H1 (cell line): ENCODE data around the gene TNS4. TPM values are rescaled to one million over a fixed set of nuclear protein-coding genes. Genes with fewer than 3 reads are reported as not detected.

Source experiments
- CHD1 ChIP-seq: IDR thresholded peaks from 2 replicates; pipeline ENCODE4 v1.6.1; 2012; ENCODE audit warnings: low read depth, low read length, improper control_type of control experiment
- EZH2 ChIP-seq: fragments of 200-600 bp; sonication (generic); IDR thresholded peaks from 2 replicates; pipeline ENCODE4 v1.7.1; 2012; ENCODE audit warnings: low read depth, mild to moderate bottlenecking, moderate library complexity, low read length, inconsistent platforms; ENCODE audit not compliant: severe bottlenecking
- FOSL1 ChIP-seq: IDR thresholded peaks from 2 replicates; pipeline ENCODE4 v1.6.1; 2011; ENCODE audit warnings: mild to moderate bottlenecking, low read depth, low read length, moderate library complexity; ENCODE audit not compliant: insufficient read depth
- HDAC2 ChIP-seq, 2 experiments: fragments of 300-600 bp in 1 of 2; sonication (generic) in 1 of 2; IDR thresholded peaks; 2 replicates each; pipeline ENCODE4 v1.6.1; 2011 to 2012; ENCODE audit warnings: low read depth in 2 of 2, low read length in 2 of 2, mild to moderate bottlenecking in 2 of 2, moderate library complexity in 2 of 2, borderline replicate concordance in 1 of 2, inconsistent platforms in 1 of 2
- KDM4A ChIP-seq: IDR thresholded peaks from one replicate; pipeline ENCODE4 v1.7.1; 2012; ENCODE audit warnings: low read depth, mild to moderate bottlenecking, moderate library complexity, low read length, inconsistent platforms; ENCODE audit not compliant: severe bottlenecking
- PHF8 ChIP-seq: fragments of 200-600 bp; sonication (generic); conservative IDR thresholded peaks from 2 replicates; pipeline ENCODE4 v1.7.1; 2012; ENCODE audit warnings: low read depth, mild to moderate bottlenecking, inconsistent platforms, low read length, moderate library complexity
- POLR2A ChIP-seq, 2 experiments: IDR thresholded peaks; 1 replicate in 1 of 2; 2 replicates in 1 of 2; pipeline ENCODE4 v1.6.1; 2011; ENCODE audit warnings: low read depth in 2 of 2, low read length in 2 of 2, mild to moderate bottlenecking in 2 of 2; ENCODE audit errors: control extremely low read depth in 1 of 2
- SP4 ChIP-seq: IDR thresholded peaks from 2 replicates; pipeline ENCODE4 v1.6.1; 2012; ENCODE audit warnings: low read length, inconsistent platforms
- SRF ChIP-seq: IDR thresholded peaks from 2 replicates; pipeline ENCODE4 v1.6.1; 2011; ENCODE audit warnings: mild to moderate bottlenecking, low read depth, low read length, moderate library complexity
- TBP ChIP-seq: IDR thresholded peaks from 2 replicates; pipeline ENCODE4 v1.6.1; 2011; ENCODE audit warnings: low read depth, low read length, improper control_type of control experiment
- YY1 ChIP-seq: IDR thresholded peaks from 2 replicates; pipeline ENCODE4 v1.6.1; 2011; ENCODE audit warnings: low read depth, mild to moderate bottlenecking, low read length
- polyA plus RNA-seq, 7 experiments: library from polyadenylated mRNA; depleted of rRNA in 3 of 7; stranded (reverse) in 5 of 7; unstranded in 2 of 7; fragments of >200 nt in 5 of 7; fragments of 200-250 nt in 2 of 7; gene quantifications; 1 replicate in 5 of 7; 2 replicates in 1 of 7; 4 replicates in 1 of 7; pipeline versions ENCODE4 v1.2.1 to v1.2.3, GENCODE V29; 2011 to 2013; ENCODE audit warnings: missing spikeins in 2 of 7, mixed read lengths in 2 of 7
- total RNA-seq: library from RNA; stranded (reverse); fragmentation: NEBNext Ultra II Directional; extraction: Animal tissue kit (Norgen Biotek cat#: 25700); gene quantifications from 2 replicates; pipeline ENCODE4 v1.2.1, GENCODE V29; 2021
- TF ChIP-seq, protein P1 (sequence below): fragments of 300-600 bp; sonication (generic); IDR thresholded peaks from 2 replicates; pipeline ENCODE4 v1.7.1; 2012; ENCODE audit warnings: low read length, moderate library complexity, mild to moderate bottlenecking, inconsistent platforms; ENCODE audit not compliant: insufficient replicate concordance

Gene TNS4
- total and polyA plus RNA-seq, 2 of the 8 experiments (the other 6 are each of a cell fraction or from before 2014, with no cell fraction given): 0.20 to 0.21 TPM

- TF ChIP-seq FOSL1 (no peak), EZH2 (no peak), POLR2A (IDR thresholded peaks at IDR 0.05; ENCODE audit: control extremely low read depth in 1 of 2, low read depth in 2 of 2, low read length in 2 of 2) (peak in 1 of 2 experiments; percentile 41; a peak in 1 of 3 replicates), YY1 (no peak), SRF (no peak), SP4 (no peak), HDAC2 (IDR thresholded peaks at IDR 0.05; ENCODE audit: borderline replicate concordance in 1 of 2, low read depth in 2 of 2, low read length in 2 of 2) (no peak), TBP (no peak), CHD1 (no peak), PHF8 (no peak), KDM4A (no peak)
- TF ChIP-seq, protein P1, sequence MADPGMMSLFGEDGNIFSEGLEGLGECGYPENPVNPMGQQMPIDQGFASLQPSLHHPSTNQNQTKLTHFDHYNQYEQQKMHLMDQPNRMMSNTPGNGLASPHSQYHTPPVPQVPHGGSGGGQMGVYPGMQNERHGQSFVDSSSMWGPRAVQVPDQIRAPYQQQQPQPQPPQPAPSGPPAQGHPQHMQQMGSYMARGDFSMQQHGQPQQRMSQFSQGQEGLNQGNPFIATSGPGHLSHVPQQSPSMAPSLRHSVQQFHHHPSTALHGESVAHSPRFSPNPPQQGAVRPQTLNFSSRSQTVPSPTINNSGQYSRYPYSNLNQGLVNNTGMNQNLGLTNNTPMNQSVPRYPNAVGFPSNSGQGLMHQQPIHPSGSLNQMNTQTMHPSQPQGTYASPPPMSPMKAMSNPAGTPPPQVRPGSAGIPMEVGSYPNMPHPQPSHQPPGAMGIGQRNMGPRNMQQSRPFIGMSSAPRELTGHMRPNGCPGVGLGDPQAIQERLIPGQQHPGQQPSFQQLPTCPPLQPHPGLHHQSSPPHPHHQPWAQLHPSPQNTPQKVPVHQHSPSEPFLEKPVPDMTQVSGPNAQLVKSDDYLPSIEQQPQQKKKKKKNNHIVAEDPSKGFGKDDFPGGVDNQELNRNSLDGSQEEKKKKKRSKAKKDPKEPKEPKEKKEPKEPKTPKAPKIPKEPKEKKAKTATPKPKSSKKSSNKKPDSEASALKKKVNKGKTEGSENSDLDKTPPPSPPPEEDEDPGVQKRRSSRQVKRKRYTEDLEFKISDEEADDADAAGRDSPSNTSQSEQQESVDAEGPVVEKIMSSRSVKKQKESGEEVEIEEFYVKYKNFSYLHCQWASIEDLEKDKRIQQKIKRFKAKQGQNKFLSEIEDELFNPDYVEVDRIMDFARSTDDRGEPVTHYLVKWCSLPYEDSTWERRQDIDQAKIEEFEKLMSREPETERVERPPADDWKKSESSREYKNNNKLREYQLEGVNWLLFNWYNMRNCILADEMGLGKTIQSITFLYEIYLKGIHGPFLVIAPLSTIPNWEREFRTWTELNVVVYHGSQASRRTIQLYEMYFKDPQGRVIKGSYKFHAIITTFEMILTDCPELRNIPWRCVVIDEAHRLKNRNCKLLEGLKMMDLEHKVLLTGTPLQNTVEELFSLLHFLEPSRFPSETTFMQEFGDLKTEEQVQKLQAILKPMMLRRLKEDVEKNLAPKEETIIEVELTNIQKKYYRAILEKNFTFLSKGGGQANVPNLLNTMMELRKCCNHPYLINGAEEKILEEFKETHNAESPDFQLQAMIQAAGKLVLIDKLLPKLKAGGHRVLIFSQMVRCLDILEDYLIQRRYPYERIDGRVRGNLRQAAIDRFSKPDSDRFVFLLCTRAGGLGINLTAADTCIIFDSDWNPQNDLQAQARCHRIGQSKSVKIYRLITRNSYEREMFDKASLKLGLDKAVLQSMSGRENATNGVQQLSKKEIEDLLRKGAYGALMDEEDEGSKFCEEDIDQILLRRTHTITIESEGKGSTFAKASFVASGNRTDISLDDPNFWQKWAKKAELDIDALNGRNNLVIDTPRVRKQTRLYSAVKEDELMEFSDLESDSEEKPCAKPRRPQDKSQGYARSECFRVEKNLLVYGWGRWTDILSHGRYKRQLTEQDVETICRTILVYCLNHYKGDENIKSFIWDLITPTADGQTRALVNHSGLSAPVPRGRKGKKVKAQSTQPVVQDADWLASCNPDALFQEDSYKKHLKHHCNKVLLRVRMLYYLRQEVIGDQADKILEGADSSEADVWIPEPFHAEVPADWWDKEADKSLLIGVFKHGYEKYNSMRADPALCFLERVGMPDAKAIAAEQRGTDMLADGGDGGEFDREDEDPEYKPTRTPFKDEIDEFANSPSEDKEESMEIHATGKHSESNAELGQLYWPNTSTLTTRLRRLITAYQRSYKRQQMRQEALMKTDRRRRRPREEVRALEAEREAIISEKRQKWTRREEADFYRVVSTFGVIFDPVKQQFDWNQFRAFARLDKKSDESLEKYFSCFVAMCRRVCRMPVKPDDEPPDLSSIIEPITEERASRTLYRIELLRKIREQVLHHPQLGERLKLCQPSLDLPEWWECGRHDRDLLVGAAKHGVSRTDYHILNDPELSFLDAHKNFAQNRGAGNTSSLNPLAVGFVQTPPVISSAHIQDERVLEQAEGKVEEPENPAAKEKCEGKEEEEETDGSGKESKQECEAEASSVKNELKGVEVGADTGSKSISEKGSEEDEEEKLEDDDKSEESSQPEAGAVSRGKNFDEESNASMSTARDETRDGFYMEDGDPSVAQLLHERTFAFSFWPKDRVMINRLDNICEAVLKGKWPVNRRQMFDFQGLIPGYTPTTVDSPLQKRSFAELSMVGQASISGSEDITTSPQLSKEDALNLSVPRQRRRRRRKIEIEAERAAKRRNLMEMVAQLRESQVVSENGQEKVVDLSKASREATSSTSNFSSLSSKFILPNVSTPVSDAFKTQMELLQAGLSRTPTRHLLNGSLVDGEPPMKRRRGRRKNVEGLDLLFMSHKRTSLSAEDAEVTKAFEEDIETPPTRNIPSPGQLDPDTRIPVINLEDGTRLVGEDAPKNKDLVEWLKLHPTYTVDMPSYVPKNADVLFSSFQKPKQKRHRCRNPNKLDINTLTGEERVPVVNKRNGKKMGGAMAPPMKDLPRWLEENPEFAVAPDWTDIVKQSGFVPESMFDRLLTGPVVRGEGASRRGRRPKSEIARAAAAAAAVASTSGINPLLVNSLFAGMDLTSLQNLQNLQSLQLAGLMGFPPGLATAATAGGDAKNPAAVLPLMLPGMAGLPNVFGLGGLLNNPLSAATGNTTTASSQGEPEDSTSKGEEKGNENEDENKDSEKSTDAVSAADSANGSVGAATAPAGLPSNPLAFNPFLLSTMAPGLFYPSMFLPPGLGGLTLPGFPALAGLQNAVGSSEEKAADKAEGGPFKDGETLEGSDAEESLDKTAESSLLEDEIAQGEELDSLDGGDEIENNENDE: no peak
These were observed 11.1 kb downstream of the TNS4 start (continued) for GRCh38 chr17:40490289-40490853.
